AG08396 (cell line): Measurements from ENCODE around the gene HS1BP3.

Source experiments
- DNase-seq: peaks from one replicate; pipeline ENCODE4 v3.0.0; 2012; ENCODE audit warnings: low spot score, mixed read lengths

HS1BP3 gene

DNA sequence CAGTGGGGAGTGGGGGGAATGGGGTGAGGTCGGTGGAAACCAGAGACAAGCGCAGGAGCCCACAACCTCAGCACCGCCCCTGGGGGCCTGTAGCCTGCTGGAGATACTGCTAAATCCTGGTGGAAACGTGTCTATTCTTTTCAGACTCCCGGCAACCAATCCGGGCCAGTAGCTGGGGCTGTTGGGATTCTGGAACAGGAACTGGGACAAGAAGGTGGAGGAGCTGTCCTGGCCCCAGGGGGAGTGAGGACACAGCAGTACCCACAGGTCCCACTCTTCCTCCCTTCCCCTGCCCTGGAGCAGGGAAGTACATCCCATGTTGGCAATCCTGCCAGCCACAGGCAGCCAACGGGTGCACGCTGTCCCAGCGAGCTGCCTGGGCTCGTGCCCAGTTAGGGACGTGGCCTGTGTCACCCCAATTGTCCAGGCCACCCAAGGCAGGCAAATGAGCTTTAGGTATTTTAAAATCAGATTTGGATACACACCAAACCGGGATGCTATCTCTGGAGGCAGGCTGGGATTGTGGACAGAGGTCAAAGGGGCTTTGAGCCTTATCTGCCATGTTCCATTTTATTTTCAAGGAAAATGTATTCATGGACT is 51.8 kb downstream of the HS1BP3 start:
- no peak for DNase-seq

DNA sequence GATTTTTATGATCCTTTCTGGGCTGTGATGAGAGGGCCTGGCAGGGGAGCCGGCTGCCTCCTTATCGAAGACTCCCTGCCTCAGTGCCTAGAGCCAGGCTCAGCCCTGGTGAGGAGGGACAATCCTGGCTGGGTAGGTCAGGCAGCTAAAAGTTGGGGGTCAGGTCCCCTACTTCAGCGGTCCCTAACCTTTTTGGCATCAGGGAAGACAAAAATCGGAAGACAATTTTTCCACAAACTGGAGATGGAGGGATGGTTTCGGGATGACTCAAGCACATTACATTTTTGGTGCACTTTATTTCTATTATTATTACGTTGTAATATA is 53.1 kb downstream of the HS1BP3 start:
- no peak for DNase-seq

DNA sequence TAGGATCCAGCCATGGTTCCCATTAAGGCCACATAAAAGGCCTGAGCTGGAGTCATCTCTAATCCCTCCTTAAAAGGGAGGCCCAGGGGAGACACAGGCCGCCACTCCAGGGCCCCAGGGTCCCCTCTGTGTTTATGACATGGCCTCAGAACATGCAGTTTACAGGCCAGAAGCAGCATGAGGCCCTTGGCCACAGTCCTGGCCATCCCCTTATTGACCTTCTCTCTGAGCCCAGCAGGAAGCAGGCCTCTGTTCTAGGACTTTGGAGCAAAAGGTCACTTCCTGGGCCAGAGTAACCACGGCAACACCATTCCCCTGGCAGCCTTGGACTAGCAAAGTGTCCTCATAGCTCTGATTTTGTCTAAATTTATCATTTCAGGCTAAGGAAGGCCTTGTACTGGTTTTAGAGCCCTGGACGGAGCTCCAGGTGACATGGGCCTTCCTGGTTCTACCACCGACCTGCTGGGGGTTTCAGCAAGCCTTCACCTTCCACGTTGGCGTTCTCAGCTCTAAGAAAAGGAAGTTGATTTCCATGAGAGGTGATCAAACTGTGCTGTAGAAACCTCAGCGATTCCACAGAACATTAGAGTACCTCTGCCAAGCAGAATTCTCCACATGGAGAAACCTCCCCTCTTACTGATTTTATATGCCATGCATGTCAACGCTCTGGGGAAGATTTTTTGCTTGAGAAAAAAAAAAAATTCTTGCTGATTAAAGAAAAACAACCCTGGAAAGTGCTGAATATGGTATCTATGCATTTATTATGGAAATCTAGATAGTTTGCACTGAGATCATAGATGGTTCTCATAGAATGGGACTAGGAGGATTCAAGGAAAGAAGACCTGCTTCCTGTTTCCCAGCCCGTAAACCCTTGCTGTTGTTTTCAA is 53.7 kb downstream of the HS1BP3 start:
- no peak for DNase-seq

GRCh38 chr2:20596193-20596972 is 54.5 kb downstream of the HS1BP3 start:
- no peak for DNase-seq

DNA sequence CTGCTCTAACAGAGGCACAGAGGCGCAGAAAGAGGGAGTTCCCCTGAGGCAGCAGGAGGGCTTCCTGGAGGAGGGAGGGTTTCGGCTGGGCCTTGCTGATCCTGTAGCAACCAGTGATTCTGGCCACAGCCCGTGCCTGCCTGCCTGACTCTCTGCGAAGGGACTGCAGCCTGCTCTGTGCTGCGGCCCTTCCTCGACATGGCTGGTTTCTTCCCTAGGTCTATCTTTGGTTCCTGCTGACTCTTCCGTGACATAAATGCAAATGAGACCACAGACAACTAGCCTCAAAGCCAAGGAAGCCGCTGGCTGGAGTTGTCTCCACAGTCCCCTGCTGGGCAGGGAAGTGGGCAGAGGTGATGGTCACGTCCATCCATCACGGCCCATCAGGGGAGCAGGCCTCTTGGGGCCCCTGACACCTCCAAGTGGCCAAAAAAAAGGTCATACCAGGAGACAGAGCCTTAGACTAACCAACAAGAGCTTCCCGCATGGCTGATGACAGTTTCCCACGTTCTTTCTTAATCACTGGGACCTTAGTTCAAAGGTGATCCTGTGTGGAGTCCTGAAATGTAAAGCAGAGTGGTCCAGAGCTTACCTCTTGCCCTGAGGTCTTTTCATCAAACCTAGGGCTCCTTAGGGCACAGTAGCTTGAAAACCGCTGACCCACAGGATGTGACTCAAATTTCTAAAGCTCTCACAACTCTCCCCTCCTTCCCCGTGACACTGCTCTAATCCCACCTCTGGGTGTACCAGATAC is 55.3 kb downstream of the HS1BP3 start:
- no peak for DNase-seq

GRCh38 chr2:20594957-20595356 is 55.9 kb downstream of the HS1BP3 start:
- DNase-seq: no peak

DNA sequence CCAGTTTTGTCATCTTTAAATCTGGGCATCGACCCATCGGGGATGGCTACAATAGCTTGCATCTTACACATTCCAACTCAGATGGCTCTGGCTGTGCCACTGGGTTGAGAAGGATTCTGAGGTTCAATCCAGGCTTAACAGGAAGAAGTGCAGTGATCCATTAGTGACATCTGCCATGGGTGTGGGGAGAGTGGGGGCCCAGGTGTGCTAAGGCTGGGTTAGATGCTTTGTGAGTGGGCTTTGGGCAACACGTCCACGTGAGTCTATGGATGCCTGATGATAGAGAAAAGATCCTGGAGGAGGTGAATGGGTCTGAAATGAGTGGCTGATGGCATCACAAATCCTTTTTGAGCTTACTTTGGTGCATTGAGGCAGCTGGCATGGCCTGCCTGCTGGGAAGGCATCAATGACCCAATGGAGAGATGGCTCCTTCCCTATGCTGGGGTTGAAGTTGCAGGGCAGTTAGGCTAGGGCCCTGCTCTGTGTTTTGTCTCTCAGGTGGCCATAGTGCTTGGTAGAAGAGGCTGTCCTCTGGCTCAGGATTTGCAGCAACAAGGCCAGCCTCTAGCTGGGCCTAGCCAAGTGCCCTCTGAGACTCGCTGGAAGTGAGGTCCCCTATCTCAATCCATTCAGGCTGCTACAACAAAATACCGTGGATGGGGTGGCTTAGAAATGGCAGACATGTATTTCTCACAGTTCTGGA is 56.7 kb downstream of the HS1BP3 start:
- DNase-seq: no peak

GRCh38 chr2:20593072-20594034 is 57.5 kb downstream of the HS1BP3 start:
- peak; percentile 83 for DNase-seq

GRCh38 chr2:20592106-20593071 is 58.5 kb downstream of the HS1BP3 start:
- DNase-seq: no peak

DNA sequence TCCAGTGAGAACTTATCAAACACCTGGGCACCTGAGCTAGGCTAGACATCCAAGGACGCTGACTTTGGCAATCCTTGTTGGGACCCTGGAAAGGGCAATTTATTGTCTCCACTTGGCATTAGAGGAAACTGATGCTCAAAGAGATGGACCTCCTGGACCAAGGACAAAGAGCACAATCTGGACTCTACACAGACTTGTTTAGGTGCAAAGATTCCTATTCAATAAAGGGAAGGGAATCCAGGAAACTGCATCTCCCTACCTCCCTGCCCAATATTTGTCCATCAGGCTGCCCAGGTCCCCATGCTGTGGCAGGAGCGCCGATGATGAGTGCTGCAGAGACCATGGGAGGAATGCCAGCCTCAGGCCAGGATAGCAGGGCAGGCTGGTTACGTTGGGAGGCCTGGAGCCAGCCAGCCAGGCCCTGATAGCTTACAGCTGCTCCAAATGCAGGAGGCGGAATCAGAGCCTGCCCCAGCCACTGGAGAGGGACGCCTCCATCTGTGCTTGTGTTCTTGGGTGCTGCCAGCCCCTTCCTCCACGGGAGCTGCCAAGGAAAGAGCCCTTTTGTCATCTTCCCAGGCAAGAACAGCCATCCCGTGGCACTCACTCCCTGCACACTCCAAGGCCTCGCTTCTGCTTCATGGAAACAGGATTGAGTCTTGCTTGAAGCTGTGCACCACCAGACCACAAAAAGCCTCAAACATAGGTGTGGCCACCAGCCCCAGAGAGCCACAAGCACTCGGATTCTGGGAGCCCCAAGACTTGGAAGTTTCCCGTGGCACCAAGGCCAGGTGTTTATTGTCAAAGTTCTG is 60.0 kb downstream of the HS1BP3 start:
- DNase-seq: no peak

- no peak for DNase-seq
Measured at GRCh38 chr2:20589975-20590703, 60.8 kb downstream of the HS1BP3 start.

DNA sequence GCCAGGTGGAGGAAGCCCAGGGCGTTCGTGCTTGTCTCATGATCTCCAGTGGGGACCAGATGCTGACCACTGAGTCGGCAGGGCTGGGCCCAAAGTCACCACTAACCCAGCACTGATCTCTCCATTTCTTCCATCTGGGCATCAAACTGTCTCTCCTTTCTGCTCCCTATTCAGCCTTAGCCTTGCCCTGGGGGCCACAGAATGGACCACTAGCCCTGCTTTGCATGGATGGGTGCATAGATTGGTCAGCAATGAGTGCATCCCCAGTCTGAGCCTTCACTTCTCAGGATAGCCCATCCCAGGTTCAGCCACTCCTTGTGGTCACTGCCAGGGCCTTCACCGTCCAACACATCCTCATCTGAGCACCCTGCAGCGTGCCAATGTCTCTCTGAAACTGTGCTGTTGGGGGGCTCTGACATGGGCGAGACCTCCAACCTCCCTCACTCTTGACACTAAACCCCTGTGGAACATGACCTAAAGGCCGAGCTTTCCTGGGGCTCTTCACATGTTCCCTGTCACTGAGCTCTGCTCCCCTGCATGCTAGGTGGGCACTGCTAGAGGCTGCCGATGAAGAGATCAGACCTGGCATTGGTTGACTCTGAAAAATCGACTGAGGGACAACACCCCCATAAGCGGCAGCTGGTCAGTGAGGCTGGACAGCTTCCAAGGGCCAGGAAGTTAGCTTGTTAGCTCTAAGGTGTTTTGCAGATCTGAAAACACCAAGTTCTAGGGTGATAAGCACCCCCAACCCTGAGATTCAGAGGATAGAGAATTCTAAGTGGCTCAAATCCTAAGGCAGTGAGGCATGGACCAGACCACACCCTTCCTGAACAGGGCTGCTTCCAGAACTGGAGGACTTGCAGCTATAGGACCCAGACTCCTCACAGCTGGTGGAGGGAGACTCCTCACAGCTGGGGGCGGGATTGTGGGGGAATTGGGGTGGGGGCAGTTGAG is 61.7 kb downstream of the HS1BP3 start:
- no peak for DNase-seq

GRCh38 chr2:20585710-20586594 is 64.9 kb downstream of the HS1BP3 start:
- no peak for DNase-seq

GRCh38 chr2:20585359-20585709 is 65.6 kb downstream of the HS1BP3 start:
- DNase-seq: no peak
